Hindlimb muscle (tissue), 1 donor: ENCODE results near the gene SCAPER. TPM values are rescaled to one million over a fixed set of nuclear protein-coding genes. Genes with fewer than 3 reads are reported as not detected.

ENCODE experiments used
- DNase-seq: peaks from one replicate; pipeline ENCODE4 v3.0.0-alpha.2; 2013
- polyA plus RNA-seq: library from polyadenylated mRNA; unstranded; fragments of 120-200 nt; gene quantifications from one replicate; pipeline ENCODE4 v1.2.1, GENCODE V29; 2013; ENCODE audit not compliant: insufficient read length

The SCAPER gene
- polyA plus RNA-seq, 1 donor: 85.4 TPM

DNA sequence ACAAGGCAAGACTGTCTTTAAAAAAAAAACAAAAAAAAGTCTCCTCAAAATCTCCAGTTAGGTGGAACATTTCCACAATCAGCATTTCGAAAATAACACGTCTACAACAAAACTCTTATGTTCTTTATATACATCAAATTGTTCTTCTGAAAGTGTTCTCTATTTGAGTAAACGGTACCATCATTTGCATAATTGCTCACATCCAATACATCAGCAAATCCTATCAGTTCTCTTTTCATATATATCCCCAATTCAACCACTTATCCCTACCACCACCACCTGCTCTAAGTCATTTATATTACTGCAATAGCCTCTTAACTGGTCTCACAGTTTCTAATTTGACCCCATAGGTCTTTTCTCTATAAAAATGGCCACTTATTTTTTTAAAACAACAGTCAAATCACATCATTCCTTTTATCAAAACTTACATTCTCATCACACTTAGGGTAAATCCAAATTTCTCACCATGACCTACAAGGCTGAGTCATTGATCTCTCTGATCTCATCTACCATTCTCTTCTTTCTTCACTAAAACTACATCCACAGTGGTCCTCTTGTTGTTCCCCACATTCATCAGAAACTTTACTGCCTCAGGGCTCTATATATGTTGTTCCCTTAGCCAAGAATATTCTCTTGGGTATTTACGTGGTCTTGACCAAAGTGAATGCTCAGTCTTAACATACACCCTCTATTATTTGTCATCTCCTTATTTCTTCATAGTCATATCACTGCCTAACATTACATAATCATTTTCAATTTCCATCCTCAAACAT is 237.0 kb downstream of the SCAPER start:
- no peak for DNase-seq

DNA sequence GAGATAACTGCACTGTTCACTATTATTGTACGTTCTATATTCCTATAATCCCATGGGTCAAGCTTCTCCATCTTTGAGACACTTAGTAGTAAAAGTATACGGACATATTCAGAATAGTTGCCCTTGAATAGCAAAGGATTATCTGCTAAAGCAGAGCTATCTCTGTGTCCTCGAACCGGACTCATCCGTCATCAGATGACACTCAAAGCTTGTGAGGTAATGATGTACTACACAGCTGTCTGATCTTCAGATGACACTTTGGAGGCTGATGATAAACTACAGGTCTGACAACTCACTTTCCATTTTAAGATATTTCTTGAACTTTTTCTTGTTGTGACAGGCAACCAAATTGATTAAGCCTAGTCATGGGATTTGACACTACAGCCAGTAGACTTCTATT is 240.2 kb downstream of the SCAPER start:
- DNase-seq: no peak

DNA sequence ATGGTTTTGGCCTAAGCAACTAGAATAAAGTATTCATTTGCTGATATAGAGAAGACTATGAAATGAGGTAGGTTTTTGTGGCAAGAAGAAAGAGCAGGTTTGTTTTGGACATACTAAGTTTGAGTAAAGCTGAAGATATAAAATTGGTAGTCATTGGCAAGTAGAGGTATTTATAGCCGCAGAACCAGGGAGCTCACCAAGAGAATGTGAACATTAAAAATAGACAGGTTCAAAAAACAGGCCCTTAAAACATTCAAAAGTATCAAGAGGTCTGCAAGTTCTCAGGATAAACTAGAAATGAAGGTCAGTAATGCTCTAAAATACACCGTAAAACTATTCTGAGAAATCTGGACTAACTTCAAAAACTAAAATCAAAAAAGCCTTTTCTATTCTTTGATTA is 240.7 kb downstream of the SCAPER start:
- DNase-seq: no peak

DNA sequence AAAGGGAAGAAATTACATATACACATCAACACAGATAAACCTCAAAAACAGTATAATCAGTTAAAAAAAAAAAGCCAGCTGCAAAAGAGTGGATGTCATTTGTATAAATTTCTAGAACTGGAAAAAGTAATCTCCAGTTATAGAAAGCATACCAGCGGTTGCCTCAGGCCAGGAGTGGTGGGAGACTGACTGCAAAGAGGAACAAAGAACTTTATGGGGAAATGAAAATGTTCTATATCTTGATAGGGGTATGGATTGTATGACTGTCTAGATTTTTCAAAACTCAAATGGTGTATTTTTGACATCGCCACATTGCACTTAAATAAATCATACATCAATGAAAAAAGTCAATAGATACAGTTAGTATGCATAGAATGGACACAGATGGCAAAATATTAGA is 241.6 kb downstream of the SCAPER start:
- no peak for DNase-seq

DNA sequence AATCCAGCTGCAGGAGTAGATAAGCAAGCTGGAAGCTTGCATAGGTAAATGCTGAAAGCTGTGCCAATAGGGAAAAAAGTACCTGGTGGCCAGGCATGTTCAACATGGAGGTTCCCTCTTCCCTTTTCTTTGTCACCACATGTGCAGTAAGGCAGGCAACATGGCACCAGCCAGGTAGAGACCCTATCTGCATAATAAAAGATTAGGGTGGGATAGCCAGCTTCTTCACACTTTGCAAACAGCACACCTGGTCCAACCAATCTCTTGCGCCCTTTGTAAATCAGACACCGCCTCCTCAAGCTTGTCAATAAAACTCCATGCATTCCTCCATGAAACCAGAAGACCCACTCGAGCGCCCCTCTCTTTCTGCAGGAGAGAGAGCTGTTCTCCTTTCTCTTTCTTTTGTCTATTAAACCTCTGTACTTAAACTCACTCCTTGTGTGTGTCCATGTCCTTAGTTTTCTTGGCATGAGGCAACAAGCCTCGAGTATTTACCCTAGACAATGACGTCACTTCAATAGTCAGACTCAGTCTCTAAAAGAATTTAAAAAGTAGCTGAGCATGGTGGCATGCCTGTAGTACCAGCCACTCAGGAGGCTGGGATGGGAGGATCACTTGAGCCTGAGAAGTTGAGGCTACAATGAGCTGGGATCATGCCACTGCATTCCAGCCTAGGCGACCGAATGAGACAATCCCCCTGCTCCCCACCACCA is 256.3 kb downstream of the SCAPER start:
- no peak for DNase-seq

DNA sequence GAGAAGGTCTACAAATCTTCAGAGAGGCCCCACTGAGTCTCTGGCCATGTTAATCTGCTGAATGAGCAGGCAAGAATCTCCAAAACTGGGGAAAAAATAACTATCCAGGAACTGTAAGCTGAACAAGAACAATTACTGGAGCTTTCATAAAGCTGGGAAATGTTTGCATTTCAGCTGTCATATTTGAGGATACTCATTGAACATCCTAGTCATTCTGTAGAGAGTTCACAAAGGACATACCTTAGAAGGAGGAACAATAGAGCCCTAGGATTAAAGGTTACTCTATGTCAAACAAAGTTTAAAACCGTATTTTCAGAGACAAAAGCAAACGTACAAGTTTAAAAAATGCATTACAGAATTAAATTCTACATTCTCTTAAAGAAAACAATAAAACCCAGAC is 257.5 kb downstream of the SCAPER start:
- no peak for DNase-seq

DNA sequence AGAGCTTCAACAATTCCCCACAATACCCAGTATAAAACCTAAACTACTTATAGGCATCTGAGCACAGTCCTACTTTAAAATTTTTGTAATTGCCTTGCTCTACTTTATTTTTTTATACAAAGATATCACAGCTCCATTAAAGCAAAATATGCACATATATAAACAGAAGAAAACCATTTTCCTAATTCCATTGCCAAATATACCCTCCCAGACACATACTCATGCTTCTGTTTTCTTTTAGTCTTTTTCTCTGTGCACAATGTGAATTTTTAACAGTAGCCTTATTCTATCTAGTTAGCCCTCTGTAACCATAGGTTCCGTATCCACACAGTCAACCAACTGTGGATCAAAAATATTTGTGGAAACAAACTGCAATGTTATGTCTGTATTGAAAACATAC is 260.5 kb downstream of the SCAPER start:
- no peak for DNase-seq

DNA sequence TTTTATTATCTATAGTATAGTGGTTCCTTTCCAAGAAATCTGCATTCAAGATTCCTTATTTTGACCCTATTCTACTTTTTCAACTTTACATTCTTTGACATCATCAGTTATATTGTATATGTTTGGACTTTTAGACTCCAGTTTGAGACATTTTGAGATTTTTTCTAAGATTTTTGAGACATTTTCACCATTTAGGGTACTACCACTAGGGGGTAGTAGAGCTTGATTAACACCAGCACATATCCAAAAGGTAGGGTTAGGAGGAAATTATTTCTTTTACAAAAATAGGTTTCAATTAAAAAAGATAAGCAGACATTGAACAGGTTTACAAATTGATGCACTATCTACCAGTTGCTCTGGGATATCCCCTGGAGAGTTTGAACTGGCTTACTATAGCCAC is 262.5 kb downstream of the SCAPER start:
- no peak for DNase-seq

DNA sequence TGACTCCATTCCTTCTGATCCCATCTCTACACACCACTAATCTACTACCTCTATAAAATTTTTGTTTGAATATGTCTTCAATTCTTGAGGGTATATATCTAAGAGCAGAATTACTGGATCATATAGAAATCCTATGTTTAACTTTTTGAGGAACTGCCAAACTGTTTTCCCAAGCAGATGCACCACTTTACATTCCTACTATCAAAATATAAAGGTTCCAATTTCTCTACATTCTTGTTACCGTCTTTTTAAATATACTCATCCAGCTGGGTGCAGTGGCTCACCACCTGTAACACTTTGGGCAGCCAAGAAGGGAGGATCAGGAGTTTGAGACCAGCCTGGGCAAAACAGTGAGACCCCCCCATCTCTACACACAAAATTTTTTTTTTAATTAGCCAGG is 268.0 kb downstream of the SCAPER start:
- DNase-seq: no peak

DNA sequence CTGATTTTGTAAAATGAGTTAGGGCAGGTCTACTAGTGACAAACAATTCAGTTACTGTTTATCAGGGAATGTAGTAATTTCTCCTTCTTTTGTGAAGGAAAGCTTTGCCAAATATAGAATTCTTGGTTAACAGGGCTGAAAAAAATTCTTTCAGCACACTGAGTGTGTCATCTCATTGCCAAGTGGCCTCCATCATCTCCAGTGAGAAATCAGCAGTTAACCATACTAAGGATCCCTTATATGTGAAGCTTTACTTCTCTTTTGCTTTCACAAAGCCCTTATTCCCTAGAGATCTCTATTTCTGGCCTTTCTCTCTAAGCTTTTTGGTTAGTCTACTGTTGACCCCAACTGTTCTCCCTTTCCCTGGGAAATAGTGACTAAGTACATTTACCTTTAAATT is 269.1 kb downstream of the SCAPER start:
- no peak for DNase-seq

DNA sequence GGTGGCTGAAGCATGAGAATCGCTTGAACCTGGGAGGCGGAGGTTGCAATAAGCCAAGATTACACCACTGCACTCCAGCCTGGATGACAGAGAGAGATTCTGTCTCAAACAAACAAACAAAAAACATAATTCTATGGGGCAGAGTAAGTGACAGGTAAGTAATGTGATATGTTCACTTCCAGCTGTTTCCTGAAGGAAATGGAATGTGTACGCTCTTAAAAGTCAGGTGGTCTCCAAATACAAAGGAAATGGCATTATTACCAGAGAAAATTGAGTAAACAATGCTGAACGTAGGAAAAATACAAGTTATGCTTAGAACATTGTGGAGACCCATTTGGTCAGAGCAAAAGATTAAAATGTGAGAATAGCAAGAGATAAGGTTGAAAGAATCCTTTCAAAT is 278.5 kb downstream of the SCAPER start:
- DNase-seq: no peak

DNA sequence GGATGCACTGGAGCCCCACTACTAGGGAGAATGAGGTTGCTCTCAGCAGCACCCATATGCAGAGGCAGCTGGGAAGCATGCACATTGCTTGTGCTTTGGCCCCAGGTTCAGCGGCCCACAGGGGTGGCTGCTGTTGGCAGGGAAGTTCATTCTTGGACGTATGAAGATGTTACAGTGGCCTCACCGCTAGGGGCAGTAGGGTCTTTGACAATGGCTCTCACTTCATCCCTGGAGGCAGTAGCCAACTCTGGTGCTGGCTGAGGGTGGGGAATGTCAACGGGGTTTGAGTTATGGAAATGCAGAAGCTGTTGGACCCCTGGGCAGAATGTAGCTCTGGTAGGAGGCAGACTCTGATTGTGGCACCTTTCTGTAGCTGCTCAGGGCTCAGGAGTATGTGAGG is 279.9 kb downstream of the SCAPER start:
- no peak for DNase-seq

DNA sequence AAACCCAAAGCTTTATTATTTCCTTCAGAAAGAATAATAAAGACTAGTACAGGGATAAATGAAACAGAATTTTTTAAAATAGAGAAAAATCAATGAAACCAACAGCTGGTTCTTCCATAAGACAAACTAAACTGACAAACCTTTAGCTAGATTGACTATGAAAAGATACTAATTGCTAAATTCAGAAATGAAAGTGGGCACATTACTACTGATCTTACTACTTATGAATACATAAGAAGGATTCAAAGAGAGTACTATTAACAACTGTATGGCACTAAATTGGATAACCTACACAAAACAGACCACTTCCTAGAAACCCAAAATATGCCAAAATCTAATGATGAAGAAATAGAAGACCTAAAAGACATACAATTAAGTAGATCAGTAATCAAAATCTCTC is 290.4 kb downstream of the SCAPER start:
- DNase-seq: no peak

DNA sequence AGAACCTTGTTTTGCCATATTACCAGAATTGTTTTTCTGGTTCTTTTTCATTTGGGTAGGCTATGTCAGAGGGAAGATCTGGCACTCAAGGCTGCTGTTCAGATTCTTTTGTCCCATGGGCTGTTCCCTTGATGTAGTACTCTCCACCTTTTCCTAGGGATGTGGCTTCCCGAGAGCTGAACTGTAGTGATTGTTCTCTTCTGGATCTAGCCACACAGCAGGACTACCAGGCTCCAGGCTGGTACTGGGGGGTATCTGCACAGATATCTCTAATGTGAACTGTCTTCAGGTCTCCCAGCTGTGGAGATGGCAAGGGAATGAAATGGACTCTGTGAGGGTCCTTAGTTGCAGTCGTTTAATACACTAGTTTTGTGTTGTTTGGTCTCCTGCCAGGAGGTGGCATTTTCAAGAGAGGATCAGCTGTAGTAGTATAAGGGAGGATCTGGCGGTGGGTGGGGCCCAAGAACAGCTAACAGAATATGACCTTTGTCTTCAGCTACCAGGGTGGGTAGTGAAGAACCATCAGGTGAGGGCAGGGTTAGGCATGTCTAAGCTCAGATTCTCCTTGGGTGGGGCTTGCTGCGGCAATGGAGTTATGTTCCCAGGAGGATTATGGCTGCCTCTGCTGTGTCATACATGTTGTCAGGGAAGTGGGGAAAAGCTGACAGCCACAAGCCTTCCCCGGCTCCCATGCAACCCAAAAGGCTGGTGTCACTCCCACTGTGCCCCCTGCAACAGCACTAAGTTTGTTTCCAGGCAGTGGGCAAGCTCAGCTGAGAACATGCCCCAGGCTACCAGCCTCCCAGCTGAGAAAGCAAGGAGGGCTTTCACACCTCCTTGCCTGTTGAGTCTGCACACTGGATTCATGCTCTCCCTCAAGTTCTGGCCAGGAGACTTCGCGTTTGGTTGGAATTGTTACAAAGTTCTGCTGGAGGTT is 316.1 kb downstream of the SCAPER start:
- DNase-seq: no peak

DNA sequence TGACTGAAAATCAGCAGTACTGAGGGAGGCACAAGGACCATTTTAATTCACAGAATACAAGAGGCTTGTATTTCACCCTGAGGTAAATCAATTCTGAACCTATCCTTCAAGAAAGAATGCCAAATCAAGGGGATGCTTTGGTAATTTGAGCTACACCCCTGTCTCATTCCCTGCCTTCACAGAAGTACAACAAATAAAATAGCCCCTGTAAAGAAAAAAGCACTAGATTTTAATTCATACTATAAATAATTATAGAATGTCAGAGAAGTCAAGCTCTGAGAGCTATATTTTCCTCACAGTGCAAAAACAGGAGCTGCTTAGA is 319.6 kb downstream of the SCAPER start:
- DNase-seq: no peak

DNA sequence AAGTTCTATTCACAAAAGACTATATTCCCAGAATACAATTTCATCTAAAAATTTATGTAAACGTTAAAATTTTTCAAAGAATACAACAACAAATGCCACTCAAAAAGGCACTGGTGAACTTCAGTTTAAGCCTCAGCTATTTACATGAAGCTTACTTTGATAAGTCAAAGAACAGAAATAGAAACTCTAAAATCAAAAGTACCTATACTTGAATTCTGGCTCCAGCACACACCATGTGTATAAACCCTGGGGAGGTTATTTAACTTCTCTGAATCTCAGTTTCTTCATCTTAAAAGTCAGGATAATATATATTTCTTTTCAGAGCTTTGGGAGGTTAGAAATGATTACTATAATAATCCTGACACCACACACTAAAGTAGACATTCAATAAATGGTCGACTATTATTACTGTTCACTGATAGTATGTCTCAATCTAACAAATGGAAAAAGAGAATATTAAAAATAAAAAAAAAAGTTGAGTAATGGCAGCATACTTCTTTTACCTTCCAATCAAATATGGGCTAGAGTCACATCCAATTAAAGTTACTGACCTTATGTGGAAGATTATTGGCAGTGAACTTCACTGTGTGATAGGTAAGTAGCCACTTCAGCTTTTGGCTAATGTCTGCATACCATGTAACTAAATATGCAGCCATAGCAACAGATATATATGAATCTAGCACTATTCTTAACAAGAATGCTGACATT is 320.1 kb downstream of the SCAPER start:
- no peak for DNase-seq

DNA sequence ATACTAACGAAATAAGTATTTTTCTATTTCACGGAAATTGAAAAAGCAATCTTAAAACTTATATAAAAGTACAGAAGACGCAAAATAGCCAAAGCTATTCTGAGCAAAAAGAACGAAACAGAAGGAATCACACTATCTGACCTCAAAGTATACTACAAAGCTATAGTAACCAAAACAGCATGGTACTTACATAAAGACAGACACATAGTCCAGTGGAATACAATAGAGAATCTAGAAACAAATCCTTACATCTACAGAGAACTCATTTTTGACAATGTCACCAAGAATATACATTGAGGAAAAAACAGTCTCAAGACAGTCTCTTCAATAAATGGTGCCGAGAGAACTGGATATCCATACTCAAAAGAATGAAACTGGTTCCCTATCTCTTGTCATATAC is 322.6 kb downstream of the SCAPER start:
- DNase-seq: no peak

DNA sequence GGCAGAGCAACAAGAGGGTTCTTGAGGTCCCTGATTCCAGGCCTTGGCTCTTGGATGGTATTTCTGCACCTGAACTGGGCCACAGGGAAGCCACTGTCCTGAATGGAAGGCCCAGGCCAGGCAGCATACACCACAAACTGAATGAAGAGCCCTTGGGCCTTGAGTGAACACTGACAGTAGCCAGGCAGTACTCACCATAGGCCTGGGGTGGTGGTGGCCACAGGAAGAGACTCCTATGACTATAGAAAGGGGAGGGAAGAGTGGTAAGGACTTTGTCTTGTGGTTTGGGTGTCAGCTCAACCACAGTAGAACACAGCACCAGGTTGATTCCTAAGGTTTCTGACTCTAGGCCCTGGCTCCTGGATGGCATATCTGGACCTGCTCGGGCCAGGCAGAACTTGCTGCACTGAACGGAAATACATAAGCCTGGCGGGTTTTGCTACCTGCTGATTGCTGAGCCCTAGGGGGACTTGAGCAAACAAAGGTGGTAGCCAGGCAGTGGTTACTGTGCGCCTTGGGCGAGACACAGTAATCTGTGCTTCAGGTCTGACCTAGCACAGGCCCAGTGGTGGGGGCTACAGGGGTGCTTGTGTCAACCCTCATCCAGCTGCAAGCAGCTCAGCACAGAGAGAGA is 327.1 kb downstream of the SCAPER start:
- no peak for DNase-seq

DNA sequence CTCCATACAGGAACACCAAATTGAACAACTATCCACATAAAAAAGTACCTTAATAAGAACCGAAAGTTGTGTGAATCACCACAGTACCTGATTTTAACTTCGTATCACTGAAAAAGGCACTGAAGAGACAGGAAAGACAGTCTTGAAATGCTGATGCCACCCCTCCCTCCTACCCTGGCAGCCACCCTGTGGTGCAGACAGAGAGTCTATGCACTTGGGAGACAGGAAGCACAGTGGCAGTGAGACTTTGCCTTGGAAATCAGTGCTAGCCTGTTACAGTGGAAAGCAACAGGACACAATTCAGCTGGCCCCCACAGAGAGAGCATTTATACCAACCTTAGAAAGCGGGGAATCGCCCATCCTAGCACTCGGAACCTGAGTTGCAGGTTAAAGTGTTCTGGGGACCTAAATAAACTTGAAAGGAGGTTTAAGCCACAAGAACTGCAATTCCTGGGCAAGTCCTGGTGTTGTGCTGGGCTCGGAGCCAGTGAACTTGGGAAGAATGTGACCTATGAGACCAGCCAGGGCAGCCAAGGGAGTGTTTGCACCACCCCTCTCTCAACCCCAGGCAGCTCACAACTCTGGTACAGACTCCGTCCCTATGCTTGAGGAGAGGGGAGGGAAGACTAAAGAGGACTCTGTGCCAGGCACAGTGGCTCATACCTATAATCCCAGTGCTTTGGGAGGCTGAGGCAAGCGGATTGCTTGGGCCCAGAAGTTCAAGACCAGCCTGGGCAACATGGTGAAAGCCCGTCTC is 328.4 kb downstream of the SCAPER start:
- no peak for DNase-seq

DNA sequence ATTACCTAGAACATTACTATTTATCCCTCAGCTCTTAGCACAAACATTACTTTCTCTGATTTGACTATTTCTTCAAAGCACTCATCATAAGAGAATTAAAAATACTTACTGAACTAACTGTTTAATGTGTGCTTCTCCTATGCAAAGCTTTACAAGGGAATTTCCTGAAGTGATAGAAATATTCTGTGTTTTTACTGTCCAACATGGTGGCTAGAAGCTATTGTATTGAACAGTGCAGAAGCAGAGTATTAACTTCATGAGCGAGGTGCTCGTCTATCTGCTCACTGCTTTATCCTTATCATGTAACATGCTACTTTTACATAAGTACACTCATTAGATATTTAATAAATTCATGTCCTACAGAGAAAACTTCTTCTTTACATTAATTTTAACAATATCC is 329.5 kb downstream of the SCAPER start:
- DNase-seq: no peak

DNA sequence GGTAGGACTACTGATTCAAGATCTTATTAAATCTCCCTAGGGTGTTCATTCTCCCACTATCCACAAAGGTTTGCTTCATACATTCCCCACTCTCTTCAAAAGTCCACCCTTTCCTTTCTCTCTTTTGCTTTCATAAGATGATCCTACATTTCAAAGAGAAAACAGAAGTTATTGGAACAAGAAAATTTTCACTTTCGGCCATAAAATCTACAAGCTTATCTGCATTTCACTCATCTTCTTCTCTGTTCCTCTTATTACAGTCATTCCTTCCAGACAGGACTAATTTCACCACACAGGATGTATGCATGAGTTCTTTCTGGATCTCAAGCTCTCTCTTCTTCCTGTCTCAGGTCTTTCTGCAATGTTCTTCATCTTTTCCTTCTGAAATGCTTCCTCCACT is 329.9 kb downstream of the SCAPER start:
- DNase-seq: no peak

DNA sequence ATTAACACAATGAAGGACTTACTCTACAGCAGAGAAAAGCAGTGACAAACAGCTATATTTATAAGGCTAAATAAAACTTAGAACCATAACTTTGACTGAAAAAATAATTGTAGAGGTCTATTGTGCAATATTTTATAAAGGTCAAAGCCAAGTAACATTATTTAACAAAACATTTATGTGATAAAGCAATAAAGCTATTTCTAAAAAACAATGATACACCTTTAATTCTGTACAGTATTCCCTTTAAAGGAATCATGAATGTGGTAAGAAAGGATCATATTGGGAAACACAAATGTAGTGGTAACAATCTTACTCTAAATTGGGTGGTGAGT is 332.2 kb downstream of the SCAPER start:
- no peak for DNase-seq
